IMR-90 (cell line): Measurements from ENCODE around the gene NTM. TPM values are rescaled to one million over a fixed set of nuclear protein-coding genes. Genes with fewer than 3 reads are reported as not detected.

Experiments
- ATAC-seq: fragments of 200-7000 bp; cut with Tn5 transposase; 2 replicates; pipeline ENCODE4 v1.9.1; 2020; ENCODE audit warnings: low read depth, mild to moderate bottlenecking, moderate library complexity
- BruUV-seq: library from RNA; stranded (reverse); fragments of 400-500 nt; replicated peaks from 2 replicates; lab custom pipeline; 2021; lab: Mats Ljungman, UMichigan
- CTCF ChIA-PET: fragments of 300-600 bp; formaldehyde crosslinking; extraction: SDS; loops from one replicate; lab custom pipeline; 2021; ENCODE audit warnings: antibody characterized with exemption; lab: Yijun Ruan, JAX
- POLR2A ChIA-PET: fragments of 300-600 bp; sonication (Branson Sonifier 250); formaldehyde crosslinking; loops from one replicate; lab custom pipeline; 2022; ENCODE audit warnings: antibody characterized with exemption; ENCODE audit not compliant: unreplicated experiment; lab: Charles Lee
- DNase-seq: peaks from one replicate; pipeline ENCODE4 v3.0.0; 2013
- H2AFZ ChIP-seq: replicated peaks from 2 replicates; pipeline ENCODE3; 2013; ENCODE audit warnings: low read length, mild to moderate bottlenecking; ENCODE audit not compliant: poor library complexity
- H2AK5ac ChIP-seq: 2 replicates; pipeline ENCODE4 v1.6.1; 2013; ENCODE audit warnings: low read depth, low read length, inconsistent platforms
- H2AK9ac ChIP-seq: replicated peaks from 2 replicates; pipeline ENCODE3; 2013; ENCODE audit warnings: mild to moderate bottlenecking, low read depth, low read length, moderate library complexity; ENCODE audit not compliant: poor library complexity
- H2BK120ac ChIP-seq: 2 replicates; pipeline ENCODE4 v1.6.1; 2013; ENCODE audit warnings: low read depth, low read length, inconsistent platforms
- H2BK15ac ChIP-seq: 3 replicates; pipeline ENCODE4 v1.6.1; 2013; ENCODE audit warnings: low read depth, low read length, inconsistent platforms
- H2BK20ac ChIP-seq: 2 replicates; pipeline ENCODE4 v1.6.1; 2013; ENCODE audit warnings: low read depth, mild to moderate bottlenecking, inconsistent platforms, low read length, moderate library complexity
- H2BK5ac ChIP-seq: 2 replicates; pipeline ENCODE4 v1.6.1; 2013; ENCODE audit warnings: mild to moderate bottlenecking, low read depth, low read length, inconsistent platforms; ENCODE audit not compliant: poor library complexity, severe bottlenecking
- H3K14ac ChIP-seq: replicated peaks from 2 replicates; pipeline ENCODE4 v1.6.1; 2013; ENCODE audit warnings: low read depth, low read length, inconsistent platforms
- H3K18ac ChIP-seq: 2 replicates; pipeline ENCODE4 v1.6.1; 2013; ENCODE audit warnings: low read depth, low read length, control low read depth
- H3K23ac ChIP-seq: 2 replicates; pipeline ENCODE4 v1.6.1; 2013; ENCODE audit warnings: low read depth, low read length, inconsistent platforms
- H3K27ac ChIP-seq: 2 replicates; pipeline ENCODE4 v1.5.1; 2013; ENCODE audit warnings: mild to moderate bottlenecking, control low read depth, low read length; ENCODE audit not compliant: insufficient read depth
- H3K27me3 ChIP-seq: 2 replicates; pipeline ENCODE4 v1.6.1; 2013; ENCODE audit warnings: low read length; ENCODE audit not compliant: control insufficient read depth, insufficient read depth
- H3K36me3 ChIP-seq: 2 replicates; pipeline ENCODE4 v1.6.1; 2013; ENCODE audit warnings: low read length, mixed read lengths; ENCODE audit not compliant: control insufficient read depth, insufficient read depth
- H3K4ac ChIP-seq: 2 replicates; pipeline ENCODE4 v1.6.1; 2013; ENCODE audit warnings: low read depth, low read length, inconsistent platforms
- H3K4me1 ChIP-seq: 2 replicates; pipeline ENCODE4 v1.6.1; 2013; ENCODE audit warnings: low read length, mixed read lengths; ENCODE audit not compliant: control insufficient read depth, insufficient read depth
- H3K4me2 ChIP-seq: 2 replicates; pipeline ENCODE4 v1.6.1; 2013; ENCODE audit warnings: low read depth, mild to moderate bottlenecking, control low read depth, low read length, moderate library complexity
- H3K4me3 ChIP-seq: 2 replicates; pipeline ENCODE4 v1.5.1; 2013; ENCODE audit warnings: low read depth, mild to moderate bottlenecking, control low read depth, low read length, moderate library complexity; ENCODE audit not compliant: insufficient read depth
- H3K56ac ChIP-seq: 2 replicates; pipeline ENCODE4 v1.6.1; 2013; ENCODE audit warnings: low read length, inconsistent platforms; ENCODE audit not compliant: insufficient read depth; ENCODE audit errors: extremely low read depth
- H3K79me1 ChIP-seq, 2 experiments: 2 replicates each; pipeline ENCODE4 v1.6.1; 2013; ENCODE audit warnings: low read length in 2 of 2, inconsistent platforms in 1 of 2, low read depth in 1 of 2
- H3K9ac ChIP-seq: 2 replicates; pipeline ENCODE4 v1.6.1; 2013; ENCODE audit warnings: low read depth, low read length, control low read depth
- H3K9me1 ChIP-seq: 2 replicates; pipeline ENCODE4 v1.6.1; 2013; ENCODE audit warnings: low read length, inconsistent platforms; ENCODE audit not compliant: insufficient read depth
- H3K9me3 ChIP-seq: 2 replicates; pipeline ENCODE4 v1.6.1; 2013; ENCODE audit warnings: low read length; ENCODE audit not compliant: control insufficient read depth, insufficient read depth
- H4K20me1 ChIP-seq: 2 replicates; pipeline ENCODE4 v1.6.1; 2013; ENCODE audit warnings: low read length, inconsistent platforms; ENCODE audit not compliant: insufficient read depth
- H4K5ac ChIP-seq: 2 replicates; pipeline ENCODE4 v1.6.1; 2013; ENCODE audit warnings: mild to moderate bottlenecking, low read depth, low read length, control low read depth
- H4K8ac ChIP-seq, 2 experiments: 2 replicates each; pipeline ENCODE4 v1.6.1; 2013; ENCODE audit warnings: low read depth in 2 of 2, low read length in 2 of 2, control low read depth in 1 of 2, inconsistent platforms in 1 of 2
- H4K91ac ChIP-seq: 2 replicates; pipeline ENCODE4 v1.6.1; 2013; ENCODE audit warnings: low read depth, low read length, inconsistent platforms; ENCODE audit not compliant: insufficient read depth
- BHLHE40 ChIP-seq: fragments of 150-350 bp; IDR thresholded peaks from 2 replicates; pipeline ENCODE4 v1.6.1; 2016; ENCODE audit warnings: mild to moderate bottlenecking, low read depth, low read length
- CEBPB ChIP-seq: IDR thresholded peaks from 2 replicates; pipeline ENCODE4 v1.6.1; 2012; ENCODE audit warnings: low read depth, low read length, improper control_type of control experiment
- MAFK ChIP-seq: IDR thresholded peaks from 2 replicates; pipeline ENCODE4 v1.6.1; 2012; ENCODE audit warnings: low read depth, low read length, improper control_type of control experiment
- MAZ ChIP-seq: IDR thresholded peaks from 2 replicates; pipeline ENCODE4 v1.6.1; 2012; ENCODE audit warnings: low read depth, mild to moderate bottlenecking, low read length, improper control_type of control experiment, moderate library complexity, borderline replicate concordance
- NFE2L2 ChIP-seq: fragments of 150-350 bp; IDR thresholded peaks from 2 replicates; pipeline ENCODE4 v1.6.1; 2016; ENCODE audit warnings: low read depth, mild to moderate bottlenecking, low read length
- RAD21 ChIP-seq: IDR thresholded peaks from 2 replicates; pipeline ENCODE4 v1.6.1; 2012; ENCODE audit warnings: low read length, improper control_type of control experiment
- RCOR1 ChIP-seq: IDR thresholded peaks from 2 replicates; pipeline ENCODE4 v1.6.1; 2012; ENCODE audit warnings: mild to moderate bottlenecking, low read length, improper control_type of control experiment; ENCODE audit not compliant: insufficient replicate concordance
- RFX5 ChIP-seq: IDR thresholded peaks from 2 replicates; pipeline ENCODE4 v1.8.0; 2012; ENCODE audit warnings: low read depth, mild to moderate bottlenecking, low read length, moderate library complexity
- SMC3 ChIP-seq: fragments of 150-350 bp; IDR thresholded peaks from 2 replicates; pipeline ENCODE4 v1.6.1; 2016; ENCODE audit warnings: low read depth, mild to moderate bottlenecking, antibody characterized with exemption, low read length, moderate library complexity
- WGBS, 2 experiments: methylation state at CpG; one replicate each; pipeline versions ENCODE4 v1.1.5 to v1.1.7; 2013; ENCODE audit warnings: missing lambda C conversion rate in 2 of 2; ENCODE audit not compliant: insufficient read length in 1 of 2; ENCODE audit errors: extremely low coverage in 2 of 2; 5-methylcytosine and 5-hydroxymethylcytosine counted together
- dilution Hi-C: fragments of 300-500 bp; cut with HindIII; formaldehyde crosslinking; loops from one replicate; pipeline ENCODE4 v1.14.3; 2018; ENCODE audit warnings: low sequenced_read_pairs; ENCODE audit not compliant: unreplicated experiment
- in situ Hi-C: fragments of 300-500 bp; cut with MboI; formaldehyde crosslinking; loops from 3 replicates; pipeline ENCODE4 v1.14.3; 2019; ENCODE audit warnings: low sequenced_read_pairs, inconsistent platforms, mixed read lengths
- intact Hi-C: fragments of 100-400 bp; cut with micrococcal nuclease; formaldehyde crosslinking; loops from 2 replicates; pipeline ENCODE4 v1.10.0; 2022
- polyA plus RNA-seq, 3 experiments: library from polyadenylated mRNA; depleted of rRNA; stranded (reverse); fragments of >200 nt; gene quantifications; 2 replicates each; pipeline ENCODE4 v1.2.3, GENCODE V29; 2012; ENCODE audit warnings: low replicate concordance in 1 of 3
- total RNA-seq: library from RNA; depleted of rRNA; stranded (reverse); fragments of >200 nt; gene quantifications from 2 replicates; pipeline ENCODE4 v1.2.3, GENCODE V29; 2012
- TF ChIP-seq, protein P1 (sequence below): fragments of 150-350 bp; IDR thresholded peaks from 2 replicates; pipeline ENCODE4 v1.6.1; 2017; ENCODE audit warnings: mild to moderate bottlenecking, antibody characterized with exemption, low read length, low read depth
- TF ChIP-seq, protein P2 (sequence below): conservative IDR thresholded peaks from 2 replicates; pipeline ENCODE4 v1.5.1; 2012; ENCODE audit warnings: mild to moderate bottlenecking, low read depth, low read length, improper control_type of control experiment

The NTM gene
- total and polyA plus RNA-seq, 2 of the 4 experiments (the other 2 are of a cell fraction), result 19.5 to 25.5 TPM

DNA sequence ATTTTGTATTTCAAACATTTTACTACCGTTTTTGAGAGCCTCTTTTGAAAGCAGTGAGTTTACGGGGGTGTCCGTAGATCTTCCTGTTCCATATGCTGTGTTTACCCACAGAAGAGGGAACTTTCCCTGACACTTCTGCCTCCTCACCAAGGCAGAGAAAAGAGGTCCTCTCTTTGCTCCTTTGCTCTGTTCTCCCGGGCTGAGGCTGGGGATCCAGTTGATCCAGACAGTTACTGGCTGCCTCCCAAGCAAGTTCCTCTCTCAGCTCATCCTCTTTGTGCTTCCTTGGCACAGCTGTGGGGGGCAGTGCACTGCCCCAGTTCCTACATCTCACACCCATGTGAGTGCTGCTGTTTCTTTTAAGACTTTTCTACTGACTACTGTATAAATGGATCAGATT lies 813.7 kb downstream of the NTM start:
- Histone ChIP-seq H4K91ac (no peak overlapping the region), H3K4me3 (no peak overlapping the region), H2AK9ac (no peak overlapping the region), H2BK20ac (no peak overlapping the region), H4K5ac (no peak overlapping the region), H3K27me3 (no peaks in the 10 kb centered on the region), H4K20me1 (no peaks in the 10 kb centered on the region), H3K4ac (no peak overlapping the region), H3K27ac (no peak overlapping the region), H3K56ac (no peak overlapping the region), H3K4me1 (no peaks in the 10 kb centered on the region; the same call in 1 of the 2 replicates), H3K36me3 (no peaks in the 10 kb centered on the region), H2BK120ac (no peak overlapping the region), H4K8ac (no peak overlapping the region), H2AFZ (no peak overlapping the region), H3K79me1 (no peaks in the 10 kb centered on the region), H2BK5ac (no peak overlapping the region), H3K14ac (no peak overlapping the region), H3K9ac (no peak overlapping the region), H2BK15ac (no peak overlapping the region), H3K9me1 (0 out of 2 replicates have a peak, but pooled peaks cover 4% of the 10 kb centered on the region), H2AK5ac (no peak overlapping the region), H3K9me3 (no peaks in the 10 kb centered on the region), H3K18ac (no peak overlapping the region), H3K23ac (no peak overlapping the region), H3K4me2 (no peak overlapping the region)
- TF ChIP-seq MAFK (no peak), RFX5 (no peak), MAZ (no peak), RCOR1 (no peak), BHLHE40 (no peak), CEBPB (no peak), NFE2L2 (no peak), RAD21 (no peak), SMC3 (no peak)
- TF ChIP-seq, protein P1, sequence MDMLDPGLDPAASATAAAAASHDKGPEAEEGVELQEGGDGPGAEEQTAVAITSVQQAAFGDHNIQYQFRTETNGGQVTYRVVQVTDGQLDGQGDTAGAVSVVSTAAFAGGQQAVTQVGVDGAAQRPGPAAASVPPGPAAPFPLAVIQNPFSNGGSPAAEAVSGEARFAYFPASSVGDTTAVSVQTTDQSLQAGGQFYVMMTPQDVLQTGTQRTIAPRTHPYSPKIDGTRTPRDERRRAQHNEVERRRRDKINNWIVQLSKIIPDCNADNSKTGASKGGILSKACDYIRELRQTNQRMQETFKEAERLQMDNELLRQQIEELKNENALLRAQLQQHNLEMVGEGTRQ, result no peak
- TF ChIP-seq, protein P2, sequence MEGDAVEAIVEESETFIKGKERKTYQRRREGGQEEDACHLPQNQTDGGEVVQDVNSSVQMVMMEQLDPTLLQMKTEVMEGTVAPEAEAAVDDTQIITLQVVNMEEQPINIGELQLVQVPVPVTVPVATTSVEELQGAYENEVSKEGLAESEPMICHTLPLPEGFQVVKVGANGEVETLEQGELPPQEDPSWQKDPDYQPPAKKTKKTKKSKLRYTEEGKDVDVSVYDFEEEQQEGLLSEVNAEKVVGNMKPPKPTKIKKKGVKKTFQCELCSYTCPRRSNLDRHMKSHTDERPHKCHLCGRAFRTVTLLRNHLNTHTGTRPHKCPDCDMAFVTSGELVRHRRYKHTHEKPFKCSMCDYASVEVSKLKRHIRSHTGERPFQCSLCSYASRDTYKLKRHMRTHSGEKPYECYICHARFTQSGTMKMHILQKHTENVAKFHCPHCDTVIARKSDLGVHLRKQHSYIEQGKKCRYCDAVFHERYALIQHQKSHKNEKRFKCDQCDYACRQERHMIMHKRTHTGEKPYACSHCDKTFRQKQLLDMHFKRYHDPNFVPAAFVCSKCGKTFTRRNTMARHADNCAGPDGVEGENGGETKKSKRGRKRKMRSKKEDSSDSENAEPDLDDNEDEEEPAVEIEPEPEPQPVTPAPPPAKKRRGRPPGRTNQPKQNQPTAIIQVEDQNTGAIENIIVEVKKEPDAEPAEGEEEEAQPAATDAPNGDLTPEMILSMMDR, result no peak
- POLR2A ChIA-PET, result no interaction called here
- CTCF ChIA-PET, result interaction anchor here (0.6 kb wide), 1 partner anchor 66 kb away, joined by 3 read pairs; no protein-coding TSS in a partner anchor
- dilution Hi-C loops, result no loop called here
- BruUV-seq, result no TSS peak
- ATAC-seq, result no peak
- intact Hi-C loops, result no loop called here
- 63% methylated on average over 1 of the region's 4 CpGs; no CpG with 5 or more reads in 1 of the 2 experiments for WGBS, 2 experiments
- in situ Hi-C loops, result no loop called here
- no peak for DNase-seq
